Measurements from ENCODE around the gene MAL.

The MAL gene

GRCh38 chr2:95074663-95075439 is 49.3 kb downstream of the MAL start:
- H3K4me3 ChIP-seq (ENCODE audit: control insufficient read depth, low read depth, low read length) = no peak overlapping the region
- no peak for DNase-seq (ENCODE audit: low read depth)
- no peak for TF ChIP-seq CTCF (IDR thresholded peaks at IDR 0.05; ENCODE audit: control insufficient read depth, insufficient read depth, low read depth, low read length, missing control alignments)

DNA sequence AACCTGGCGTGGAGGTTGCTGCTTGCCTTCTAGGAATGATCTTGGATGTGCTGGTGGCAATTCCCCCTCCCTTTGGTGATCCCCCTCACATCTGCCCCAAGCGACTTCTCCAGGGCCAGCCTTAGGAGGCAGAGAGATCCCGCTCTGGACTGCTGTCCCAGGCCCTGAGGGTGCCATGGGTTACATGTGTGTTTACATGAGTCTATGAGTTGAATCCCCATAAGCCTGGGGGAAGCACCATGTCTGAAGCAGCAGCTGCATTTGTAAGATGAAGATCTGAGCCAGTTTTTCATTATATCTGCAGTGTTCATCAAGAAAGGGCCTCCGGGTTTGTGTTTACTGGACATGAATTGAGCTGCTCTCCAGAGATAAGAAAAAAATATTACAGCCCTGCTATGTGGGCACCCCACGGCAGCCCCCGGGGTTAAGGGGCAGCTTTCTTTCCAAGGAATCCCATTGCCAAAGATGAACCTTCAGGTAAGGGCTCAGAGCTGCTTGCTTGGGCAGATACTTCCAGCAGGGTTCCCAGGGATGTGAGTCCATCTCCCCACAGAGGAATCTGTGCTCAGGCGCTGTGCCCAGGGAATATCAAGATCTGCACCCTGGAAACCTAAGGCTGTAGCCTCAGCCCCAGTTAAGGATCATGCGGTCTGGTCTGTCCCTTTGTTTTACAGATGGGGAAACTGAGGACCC is 50.1 kb downstream of the MAL start:
- no peak overlapping the region for H3K4me3 ChIP-seq (ENCODE audit: control insufficient read depth, low read depth, low read length)
- DNase-seq (ENCODE audit: low read depth) = no peak
- TF ChIP-seq CTCF (IDR thresholded peaks at IDR 0.05; ENCODE audit: control insufficient read depth, insufficient read depth, low read depth, low read length, missing control alignments) = no peak

GRCh38 chr2:95076705-95077529 is 51.4 kb downstream of the MAL start:
- TF ChIP-seq CTCF (IDR thresholded peaks at IDR 0.05; ENCODE audit: control insufficient read depth, insufficient read depth, low read depth, low read length, missing control alignments) = peak; percentile 88
- peak overlapping the region; percentile 40 for H3K4me3 ChIP-seq (ENCODE audit: control insufficient read depth, low read depth, low read length)
- no peak for DNase-seq (ENCODE audit: low read depth)

DNA sequence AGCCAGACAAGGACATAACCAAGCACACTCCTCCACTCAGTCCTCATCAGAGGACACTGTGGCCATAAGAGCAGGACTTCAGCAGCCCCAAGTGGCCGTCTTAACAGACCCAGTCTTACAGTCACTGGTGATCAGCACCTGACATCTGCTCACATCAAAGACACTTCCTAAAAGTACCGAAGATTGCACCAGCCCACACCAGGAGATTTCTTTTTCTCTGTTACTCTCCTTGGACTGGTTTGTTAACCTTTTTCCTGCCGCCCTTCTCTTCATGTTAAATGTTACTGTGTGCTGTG is 52.0 kb downstream of the MAL start:
- no peak for DNase-seq (ENCODE audit: low read depth)
- no peak for TF ChIP-seq CTCF (IDR thresholded peaks at IDR 0.05; ENCODE audit: control insufficient read depth, insufficient read depth, low read depth, low read length, missing control alignments)
- H3K4me3 ChIP-seq (ENCODE audit: control insufficient read depth, low read depth, low read length) = no peak overlapping the region

DNA sequence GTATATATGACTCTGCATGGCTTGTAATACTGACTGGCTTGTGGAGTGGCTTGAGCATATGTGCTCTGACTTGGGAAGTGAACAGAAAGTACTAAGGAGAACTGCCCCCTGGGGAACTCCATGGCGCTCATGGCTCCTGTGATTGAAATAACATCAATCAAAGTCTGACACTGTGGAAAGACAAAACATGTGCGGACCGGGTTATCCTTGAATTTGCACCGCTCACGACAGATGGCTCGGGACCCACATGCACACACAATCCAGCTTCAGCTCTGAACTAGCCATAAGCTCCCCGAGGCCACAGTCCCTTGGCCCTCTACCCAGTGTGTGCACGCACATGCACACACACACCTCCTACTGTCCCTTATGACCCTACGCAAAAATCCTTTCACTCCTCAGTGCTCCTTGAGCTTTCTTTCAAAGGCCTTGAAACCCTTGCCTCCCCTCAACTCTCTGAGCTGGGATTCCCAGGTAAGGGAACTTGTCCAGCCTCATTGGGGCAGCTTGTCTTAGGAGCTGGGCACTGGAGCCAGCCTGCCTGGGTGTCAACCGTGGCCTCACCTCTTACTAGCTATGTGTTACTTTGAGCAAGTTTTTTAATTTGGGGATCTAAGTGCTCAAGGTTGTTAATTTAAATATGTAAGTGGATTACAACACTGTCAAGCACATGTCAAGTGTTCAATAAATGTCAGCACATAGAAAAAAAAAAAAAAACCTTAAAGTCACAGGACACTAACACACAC is 52.5 kb downstream of the MAL start:
- no peak for TF ChIP-seq CTCF (IDR thresholded peaks at IDR 0.05; ENCODE audit: control insufficient read depth, insufficient read depth, low read depth, low read length, missing control alignments)
- no peak overlapping the region for H3K4me3 ChIP-seq (ENCODE audit: control insufficient read depth, low read depth, low read length)
- no peak for DNase-seq (ENCODE audit: low read depth)

DNA sequence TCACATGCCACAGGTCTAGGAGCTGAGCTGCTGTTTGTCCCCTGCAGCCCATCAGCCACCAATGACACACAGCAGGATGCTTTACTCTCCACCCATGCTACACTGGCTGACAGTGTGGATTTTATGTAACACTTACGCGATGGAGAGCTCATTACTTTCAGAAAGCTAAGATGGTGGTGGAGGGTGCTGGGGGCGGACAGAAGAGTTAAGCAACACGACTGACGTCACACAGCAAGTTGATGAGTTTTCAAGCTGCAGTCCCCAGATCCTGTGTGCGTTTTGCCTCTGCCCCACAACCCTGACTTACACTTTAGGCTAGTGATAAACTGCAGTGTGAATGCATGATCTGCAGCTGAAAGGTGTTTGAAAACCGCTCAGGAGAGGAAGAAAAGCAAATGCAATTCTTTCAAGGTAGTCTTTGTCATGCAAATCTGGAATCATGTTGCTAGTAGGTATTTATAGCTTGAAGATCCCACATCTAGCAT is 53.7 kb downstream of the MAL start:
- no peak for TF ChIP-seq CTCF (IDR thresholded peaks at IDR 0.05; ENCODE audit: control insufficient read depth, insufficient read depth, low read depth, low read length, missing control alignments)
- no peak for DNase-seq (ENCODE audit: low read depth)
- H3K4me3 ChIP-seq (ENCODE audit: control insufficient read depth, low read depth, low read length) = no peak overlapping the region
